Stimulated activated CD4-positive, alpha-beta T cell treated with anti-CD3 and anti-CD28 coated beads, Interleukin-4, amount 100 ng/mL, for 48 hours (primary cell): ENCODE results near the gene UBE4A.

Experiments
- DNase-seq, 2 donors: peaks; one replicate each; pipeline ENCODE4 v3.0.0-alpha.2; 2020; ENCODE audit warnings: low read depth in 2 of 2

The UBE4A gene, protein sequence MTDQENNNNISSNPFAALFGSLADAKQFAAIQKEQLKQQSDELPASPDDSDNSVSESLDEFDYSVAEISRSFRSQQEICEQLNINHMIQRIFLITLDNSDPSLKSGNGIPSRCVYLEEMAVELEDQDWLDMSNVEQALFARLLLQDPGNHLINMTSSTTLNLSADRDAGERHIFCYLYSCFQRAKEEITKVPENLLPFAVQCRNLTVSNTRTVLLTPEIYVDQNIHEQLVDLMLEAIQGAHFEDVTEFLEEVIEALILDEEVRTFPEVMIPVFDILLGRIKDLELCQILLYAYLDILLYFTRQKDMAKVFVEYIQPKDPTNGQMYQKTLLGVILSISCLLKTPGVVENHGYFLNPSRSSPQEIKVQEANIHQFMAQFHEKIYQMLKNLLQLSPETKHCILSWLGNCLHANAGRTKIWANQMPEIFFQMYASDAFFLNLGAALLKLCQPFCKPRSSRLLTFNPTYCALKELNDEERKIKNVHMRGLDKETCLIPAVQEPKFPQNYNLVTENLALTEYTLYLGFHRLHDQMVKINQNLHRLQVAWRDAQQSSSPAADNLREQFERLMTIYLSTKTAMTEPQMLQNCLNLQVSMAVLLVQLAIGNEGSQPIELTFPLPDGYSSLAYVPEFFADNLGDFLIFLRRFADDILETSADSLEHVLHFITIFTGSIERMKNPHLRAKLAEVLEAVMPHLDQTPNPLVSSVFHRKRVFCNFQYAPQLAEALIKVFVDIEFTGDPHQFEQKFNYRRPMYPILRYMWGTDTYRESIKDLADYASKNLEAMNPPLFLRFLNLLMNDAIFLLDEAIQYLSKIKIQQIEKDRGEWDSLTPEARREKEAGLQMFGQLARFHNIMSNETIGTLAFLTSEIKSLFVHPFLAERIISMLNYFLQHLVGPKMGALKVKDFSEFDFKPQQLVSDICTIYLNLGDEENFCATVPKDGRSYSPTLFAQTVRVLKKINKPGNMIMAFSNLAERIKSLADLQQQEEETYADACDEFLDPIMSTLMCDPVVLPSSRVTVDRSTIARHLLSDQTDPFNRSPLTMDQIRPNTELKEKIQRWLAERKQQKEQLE

DNA sequence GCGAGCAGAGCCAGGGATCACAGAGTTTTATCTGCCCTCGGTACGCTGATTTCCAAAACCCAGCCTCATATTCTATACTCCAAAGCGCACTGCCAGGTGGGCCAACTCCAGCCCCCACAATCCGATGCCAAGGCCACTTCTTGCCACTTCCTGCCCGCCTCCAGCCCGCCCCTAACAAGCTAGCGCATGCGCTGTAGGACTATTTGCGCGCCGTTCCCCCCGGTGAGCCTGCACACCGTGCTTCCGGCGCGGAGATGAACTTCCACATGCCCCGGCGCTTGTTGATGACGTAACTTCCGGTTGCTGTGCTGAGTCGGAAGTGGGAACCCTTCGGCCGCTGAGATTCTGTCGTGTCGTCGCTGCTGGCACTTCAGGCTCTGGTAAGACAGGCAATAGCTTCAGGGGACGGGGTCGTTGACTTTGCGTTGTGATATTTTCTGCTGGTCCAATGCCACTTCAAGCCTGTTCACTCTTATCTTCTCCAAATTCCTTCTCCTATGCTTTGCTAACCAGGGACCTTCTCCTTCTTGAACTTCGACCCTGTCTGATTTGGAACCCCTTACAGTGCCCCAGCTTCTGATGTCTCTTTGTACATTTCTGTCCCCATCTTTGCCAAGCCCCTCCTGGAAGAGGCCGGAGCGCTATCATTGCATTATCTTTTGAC, at the start of gene UBE4A:
UBE4A (plus strand) TSS at position 306 of the 664 bp plus-strand sequence. CDS start 5,481 bp downstream, outside the sequence.
- peak; percentile 97 to 99 for DNase-seq

DNA sequence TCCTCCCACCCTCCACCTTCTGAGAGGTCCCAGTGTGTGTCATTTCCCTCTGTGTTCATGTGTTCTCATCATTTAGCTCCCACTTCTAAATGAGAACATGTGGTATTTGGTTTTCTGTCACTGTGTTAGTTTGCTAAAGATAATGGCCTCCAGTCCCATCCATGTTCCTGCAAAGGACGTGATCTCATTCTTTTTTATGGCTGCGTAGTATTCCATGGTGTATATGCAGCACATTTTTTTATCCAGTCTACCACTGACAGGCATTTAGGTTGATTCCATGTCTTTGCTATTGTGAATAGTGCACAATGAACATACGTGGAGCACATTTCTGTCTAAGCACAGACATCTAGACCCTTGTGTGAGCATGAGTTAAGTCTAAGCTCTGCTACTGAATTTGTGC, 49.1 kb upstream of the UBE4A start:
- no peak for DNase-seq

DNA sequence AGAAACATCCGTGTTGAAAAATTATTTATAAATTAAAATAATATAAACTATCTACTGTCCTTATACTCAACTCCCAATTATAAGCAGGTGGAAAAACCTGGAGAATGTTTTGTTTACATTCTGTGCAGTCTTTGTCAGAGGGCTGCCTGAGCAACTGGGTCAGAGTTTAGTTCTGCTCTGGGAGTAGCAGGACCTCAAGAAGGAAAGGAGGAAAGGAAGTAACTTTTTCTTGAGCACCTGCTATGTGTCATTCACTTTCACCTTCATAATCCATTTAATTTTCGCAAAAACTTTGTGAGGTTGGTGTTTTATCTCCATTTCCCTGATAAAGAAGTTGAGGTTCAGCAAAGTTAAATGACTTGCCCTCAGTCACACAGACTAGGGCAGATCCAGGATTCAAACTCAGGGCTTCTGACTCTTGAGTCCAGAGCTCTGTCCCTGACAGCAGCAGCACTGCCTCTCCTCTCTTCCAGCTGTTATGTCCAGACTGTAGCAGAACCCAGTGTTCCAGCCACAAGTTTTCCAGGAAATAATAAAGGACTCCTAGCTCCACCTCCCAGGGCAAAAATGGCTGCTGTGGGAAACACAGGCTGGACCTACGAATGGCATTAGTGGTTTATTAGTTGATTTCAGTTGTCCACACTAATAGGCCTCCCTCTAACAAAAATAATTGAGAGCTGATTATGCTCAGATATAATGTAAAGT, 48.5 kb upstream of the UBE4A start:
- no peak for DNase-seq

DNA sequence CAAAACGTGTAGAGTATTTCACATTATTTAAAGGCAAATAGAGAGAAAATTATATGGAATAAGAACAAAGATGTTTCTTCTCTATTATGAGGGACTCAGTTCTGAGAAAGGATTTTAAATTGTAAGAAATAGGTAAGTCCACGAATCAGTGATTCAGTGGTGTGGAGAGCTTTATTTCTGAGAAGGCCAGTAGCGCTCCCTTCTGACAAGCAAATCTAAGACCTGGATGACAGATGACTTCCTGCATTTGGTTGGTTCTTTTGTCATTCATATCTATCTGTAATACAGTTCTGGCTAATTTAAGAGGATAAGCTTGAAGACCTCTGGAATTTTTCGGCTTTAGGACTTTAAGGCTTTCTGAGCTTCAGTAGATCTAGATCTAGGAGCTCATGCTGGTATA, 47.9 kb upstream of the UBE4A start:
- no peak for DNase-seq

DNA sequence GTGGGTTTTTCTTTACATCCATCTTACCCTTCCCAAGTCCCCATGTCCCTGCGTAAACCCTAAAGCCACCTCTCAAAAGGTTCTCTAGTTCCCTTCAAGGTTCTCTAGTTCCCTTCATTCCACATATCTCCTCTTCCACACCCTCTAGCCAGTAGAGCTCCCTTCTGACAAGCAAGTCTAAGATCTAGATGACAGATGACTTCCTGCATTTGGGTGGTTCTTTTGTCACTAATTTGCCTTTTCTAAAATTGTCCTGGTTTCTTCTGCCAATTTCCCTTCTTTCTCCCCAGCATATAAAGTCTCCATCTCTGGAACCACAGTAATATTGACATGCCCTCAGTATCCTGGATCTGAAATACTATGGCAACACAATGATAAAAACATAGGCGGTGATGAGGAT, 47.1 kb upstream of the UBE4A start:
- no peak for DNase-seq

DNA sequence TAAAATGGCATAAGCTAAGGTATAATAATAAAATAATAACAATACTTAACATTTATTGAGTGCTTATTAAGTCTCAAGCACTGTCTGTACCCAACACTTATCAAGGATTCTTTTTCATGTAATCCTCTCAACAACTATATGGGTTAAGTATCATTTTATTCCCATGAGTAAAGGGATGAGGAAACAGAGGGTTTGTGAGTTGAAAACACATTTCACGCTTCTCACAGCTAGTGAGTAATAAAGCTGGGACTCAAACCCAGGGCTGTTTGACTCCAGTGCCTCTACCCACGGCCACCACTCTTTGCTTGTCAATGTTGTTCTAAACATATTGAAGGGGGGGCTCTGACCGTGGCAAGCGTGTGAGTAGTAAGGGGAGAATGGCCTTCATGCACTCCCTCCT, 46.2 kb upstream of the UBE4A start:
- no peak for DNase-seq

DNA sequence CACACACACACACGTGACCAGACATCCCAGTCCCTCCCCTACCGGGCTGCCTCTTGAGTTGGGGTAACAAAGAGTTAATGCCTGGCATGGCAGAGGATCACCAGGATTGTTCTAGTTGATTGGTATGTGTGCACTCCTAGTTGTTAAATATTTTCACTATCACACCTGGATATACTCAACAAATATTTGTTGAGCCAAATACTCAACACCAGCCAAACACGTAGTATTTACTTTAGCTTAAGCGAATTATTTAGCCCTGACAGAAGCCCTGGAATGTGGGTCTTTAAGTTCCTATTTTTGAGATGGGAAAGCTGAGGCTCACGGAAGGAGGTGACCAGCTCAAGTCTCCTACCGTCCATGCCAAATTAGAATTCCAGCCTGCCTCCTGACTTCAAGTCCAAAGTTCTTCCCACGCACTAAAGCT, 44.4 kb upstream of the UBE4A start:
- DNase-seq: no peak

DNA sequence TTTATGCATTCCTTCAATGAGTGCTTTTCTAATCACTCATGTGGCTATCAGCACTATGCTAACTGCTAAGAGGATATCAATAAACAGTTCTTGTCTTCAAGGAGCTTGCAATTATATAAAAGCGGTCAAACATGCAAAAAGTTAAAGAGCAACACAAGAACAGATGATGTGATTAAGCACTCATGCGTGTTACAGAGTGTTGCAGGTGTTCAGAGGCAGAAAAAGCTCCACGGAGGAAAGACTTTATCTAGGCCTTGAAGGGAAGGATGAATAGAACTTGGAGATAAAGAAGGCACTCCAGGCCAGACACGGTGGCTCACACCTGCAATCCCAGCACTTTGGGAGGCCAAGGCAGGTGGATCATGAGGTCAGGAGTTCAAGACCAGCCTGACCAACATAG, 41.3 kb upstream of the UBE4A start:
- no peak for DNase-seq

DNA sequence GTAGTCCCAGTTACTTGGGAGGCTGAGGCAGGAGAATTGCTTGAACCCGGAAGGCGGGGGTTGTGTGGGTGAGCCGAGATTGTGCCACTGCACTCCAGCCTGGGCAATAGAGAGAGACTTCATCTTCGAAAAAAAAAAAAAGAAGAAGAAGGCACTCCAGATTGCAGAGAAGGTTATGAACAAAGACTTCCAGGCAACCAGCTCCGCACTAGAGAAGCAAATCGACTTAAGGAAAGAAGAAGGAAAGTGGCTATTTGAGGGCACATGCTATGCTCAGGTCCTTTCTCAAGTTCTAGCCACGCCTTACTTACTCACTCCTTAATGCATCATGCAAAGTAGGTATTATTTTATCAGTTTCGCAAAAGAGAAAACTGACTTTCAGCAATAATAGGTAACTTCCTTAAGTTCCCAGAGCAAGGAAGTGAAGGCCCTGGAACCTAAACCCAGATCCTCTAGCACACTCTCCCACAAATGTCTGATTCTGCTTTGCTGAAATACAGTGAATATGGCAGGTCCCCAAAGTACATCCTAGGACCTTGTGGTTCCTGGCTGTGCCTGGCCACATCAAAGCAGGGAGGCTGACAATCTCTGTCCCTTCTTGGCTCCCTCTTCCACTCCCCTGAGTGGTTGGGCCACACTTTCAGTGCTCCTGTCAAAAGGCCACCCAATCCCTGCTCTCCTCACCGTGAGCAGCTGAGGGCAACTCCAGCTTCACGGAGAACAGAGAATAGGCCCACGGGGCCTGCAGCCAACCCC, 40.6 kb upstream of the UBE4A start:
- no peak for DNase-seq

DNA sequence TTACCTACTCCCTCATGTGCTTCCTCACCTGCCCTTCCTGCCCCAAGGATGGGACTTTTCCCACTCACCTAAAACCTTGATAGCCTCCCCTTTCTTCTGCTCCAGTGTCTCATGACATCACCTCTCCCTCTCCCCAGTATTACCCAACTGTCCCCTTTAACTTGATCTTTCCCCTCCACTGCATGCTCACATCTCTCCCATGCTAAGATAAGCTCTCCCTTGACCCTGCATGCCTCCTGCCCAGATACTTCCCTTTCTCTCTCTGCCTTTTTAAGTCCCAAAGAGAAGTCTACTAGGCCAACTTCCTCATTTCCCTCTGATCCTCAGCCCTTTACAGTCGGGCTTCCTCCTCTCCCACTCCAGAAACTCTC, 40.1 kb upstream of the UBE4A start:
- no peak for DNase-seq

DNA sequence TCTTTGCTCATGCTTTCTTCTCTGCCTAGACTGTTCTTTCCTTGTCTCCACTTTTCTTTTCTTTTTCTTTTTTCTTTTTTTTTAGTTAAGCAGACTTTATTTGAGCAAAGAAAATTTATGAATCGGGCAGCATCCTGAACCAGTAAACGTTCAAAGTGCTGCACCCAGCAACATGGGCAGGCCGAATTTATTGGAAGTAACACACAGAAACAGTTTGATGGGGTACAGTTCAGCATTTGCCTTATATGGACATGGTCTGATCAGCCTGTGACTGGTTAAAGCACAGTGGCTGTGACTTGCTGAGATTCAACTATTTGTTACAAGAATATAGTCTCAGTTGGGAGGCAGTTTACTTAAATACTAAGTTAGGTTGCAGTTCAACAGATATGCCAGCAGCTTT, 38.9 kb upstream of the UBE4A start:
- DNase-seq: no peak

DNA sequence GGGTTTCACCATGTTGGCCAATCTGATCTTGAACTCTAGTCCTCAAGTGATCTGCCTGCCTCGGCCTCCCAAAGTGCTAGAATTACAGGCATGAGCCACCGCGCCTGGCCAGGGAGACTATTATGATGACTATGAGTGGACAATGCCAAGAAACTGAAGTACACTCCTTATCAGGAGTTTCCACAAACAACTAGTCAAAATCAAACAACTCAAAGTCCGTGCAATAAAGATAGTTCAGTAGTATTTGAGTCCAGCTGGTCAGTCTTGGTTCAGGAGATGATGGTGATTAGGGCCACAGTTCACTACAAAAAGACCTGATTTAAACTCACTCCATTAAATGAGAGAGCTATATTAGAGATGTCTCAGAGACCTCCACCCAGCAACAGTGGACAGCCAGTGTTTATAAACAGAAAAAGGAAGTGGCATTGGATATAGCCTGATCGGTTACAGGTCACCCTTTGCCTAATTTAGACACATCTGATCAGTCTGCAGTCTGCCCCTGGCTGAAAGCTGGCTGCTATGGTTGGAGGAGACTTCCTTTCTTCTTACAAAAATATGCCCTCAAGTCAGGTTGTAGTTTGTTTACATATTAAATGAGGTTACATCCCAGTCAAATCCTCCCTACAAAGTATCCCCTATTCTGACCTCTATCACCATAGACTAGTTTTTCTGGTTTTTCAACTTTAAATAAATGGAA, 37.9 kb upstream of the UBE4A start:
- DNase-seq: no peak

DNA sequence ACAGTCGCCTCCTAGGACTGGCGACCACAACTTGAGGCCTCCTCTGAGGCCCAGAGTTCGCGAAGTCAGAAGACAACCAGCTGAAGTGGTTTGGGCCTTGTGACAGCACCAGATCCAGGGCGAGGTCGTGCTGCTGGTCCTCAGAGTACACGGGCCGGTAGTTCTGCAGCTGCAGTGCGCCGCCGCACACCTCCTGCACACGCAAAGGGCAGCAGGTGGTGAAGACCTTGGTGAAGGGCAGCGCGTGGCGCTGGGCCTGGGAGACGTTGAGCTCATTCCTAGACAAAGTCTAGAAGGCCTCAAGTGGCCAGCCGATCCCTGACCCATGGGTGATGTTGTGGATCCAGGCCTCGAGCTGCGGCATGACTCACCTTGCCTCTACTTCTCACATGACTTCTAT, 36.7 kb upstream of the UBE4A start:
- no peak for DNase-seq

DNA sequence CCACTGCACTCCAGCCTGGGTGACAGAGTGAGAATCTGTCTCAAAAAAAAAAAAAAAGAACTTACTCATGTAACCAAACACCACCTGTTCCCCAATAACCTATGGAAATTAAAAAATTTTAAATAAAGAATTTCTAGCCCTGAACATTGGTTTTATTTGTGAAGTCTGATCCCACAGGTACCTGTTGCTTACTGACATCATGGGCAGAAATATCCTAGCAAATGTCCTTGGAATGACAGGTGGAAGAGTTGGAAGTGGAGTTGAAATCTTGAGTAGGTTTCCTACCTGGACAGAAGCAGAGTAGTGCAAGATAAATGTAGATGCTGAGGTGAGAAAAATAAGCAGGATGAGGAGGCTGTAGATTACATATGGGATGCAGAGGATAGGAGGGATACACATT, 34.1 kb upstream of the UBE4A start:
- no peak for DNase-seq

DNA sequence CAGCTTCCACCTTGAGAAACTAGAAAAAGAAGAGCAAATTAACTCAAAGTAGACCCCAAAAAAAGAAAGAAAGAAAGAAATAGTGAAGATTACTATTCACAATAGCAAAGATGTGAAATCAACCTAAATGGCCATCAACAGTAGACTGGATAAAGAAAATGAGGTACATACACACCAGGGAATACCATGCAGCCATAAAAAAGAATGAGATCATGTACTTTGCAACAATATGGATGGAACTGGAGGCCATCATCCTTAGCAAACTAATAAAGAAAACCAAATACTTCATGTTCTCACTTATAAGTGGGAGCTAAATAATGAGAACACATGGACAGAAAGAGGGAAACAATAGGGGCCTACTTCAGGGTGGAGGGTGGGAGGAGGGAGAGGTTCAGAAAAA, 30.7 kb upstream of the UBE4A start:
- no peak for DNase-seq

DNA sequence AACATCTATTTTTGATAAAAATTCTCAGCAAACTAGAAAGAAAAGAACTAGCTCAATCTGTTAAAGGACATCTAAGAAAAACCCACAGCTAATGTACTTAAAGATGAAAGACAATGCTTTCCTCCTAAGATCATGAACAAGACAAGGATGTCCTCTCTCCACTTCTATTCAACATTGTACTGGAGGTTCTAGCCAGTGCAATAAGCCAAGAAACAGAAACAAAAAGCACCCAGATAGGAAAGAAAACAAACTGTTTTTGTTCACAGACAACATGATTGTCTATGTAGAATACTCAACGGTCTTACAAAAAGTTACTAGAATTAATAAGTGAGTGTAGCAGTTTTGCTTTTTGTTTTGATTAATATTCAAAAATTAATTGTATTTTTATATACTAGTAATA, 24.7 kb upstream of the UBE4A start:
- DNase-seq: no peak

DNA sequence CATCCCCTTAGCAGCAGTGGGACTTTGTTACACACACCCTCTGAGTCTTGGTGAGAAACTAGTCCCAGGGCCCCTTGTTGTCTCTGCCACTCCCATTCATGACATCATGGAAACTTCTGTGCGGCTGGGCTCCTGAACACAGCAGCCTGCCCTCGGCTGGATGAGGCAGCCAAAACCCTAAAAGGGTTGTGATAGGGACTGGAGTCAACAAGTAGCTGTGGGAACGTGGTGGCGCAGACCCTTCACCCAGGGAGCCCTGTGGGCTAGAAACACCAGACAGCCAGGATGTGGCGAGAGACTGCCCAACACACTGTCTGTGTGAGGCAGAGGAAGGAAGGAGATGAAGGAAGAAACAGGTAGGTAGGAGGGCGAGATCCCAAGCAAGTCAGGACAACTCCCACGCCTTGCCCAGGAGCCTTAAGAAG, 20.8 kb upstream of the UBE4A start:
- DNase-seq: peak; percentile 74 to 80

DNA sequence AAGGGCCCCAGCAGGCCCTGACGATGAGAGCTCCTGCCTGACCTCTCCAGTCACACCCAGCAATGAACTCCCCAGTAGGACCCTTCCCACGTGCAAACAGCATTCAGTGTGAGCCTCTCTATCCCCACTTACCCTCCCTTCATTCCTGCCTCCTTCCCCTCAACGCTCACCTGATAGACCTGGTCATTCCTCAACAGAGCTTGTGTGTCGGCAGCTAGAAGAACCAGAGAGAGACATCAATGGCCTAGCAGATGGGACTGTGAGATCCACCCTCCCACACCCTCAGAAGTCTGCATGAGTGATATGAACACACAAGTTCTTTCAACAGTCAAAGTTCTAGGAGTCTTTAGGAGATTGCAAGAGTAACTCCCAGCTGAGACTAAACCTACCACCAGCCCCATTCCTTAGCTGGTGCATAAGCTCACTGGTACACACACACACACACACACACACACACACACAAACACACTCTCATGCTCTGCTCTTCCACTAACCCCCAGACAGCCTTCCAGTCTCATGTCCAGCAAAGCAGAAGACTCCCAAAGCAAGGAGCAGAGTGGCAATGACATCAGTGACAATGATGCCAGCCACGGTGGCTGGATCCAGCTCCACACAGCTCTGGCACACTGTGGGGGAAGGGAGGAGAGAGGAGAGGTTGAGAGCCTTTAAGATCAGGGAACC, 20.0 kb upstream of the UBE4A start:
- DNase-seq: no peak

DNA sequence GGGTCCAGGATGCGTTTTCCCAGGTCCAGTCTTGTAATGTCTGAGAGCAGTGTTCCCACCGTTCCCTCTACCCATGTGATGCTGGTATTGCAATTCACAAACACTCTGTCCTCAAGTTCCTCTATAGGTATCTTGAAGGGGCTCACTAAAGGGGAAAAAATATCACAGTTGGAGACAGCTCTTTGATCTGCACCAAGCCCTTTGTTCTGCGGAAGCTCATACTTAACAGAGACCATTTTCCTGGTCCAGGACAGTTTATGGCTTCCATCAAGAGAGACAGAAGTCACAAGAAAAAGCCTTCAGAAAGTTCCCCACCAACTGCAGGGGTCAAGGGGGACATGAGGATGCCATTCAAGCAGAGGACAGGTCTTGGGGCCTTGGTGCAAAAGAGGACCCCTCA, 19.0 kb upstream of the UBE4A start:
- no peak for DNase-seq

DNA sequence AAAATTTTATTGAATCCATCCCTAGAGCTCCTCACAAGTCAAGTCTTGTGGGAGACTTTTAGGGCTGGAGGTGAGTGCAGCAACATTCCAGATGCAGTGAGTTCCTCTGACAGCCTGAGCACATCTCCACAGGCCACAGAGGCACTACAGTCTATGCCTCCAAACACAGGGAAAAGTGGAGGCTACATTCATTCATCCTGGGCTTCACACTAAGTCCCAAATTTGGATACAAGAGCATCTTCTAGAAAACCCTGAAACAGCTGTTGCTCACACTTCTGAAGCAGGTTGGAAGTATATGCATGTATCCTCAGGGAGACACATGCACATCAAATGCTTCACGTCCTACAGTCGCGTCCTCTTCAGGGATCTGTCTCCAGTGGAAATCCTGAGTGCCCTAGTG, 18.1 kb upstream of the UBE4A start:
- DNase-seq: no peak
